Tibial artery (tissue), 4 donors: Measurements from ENCODE around the gene PLAGL1.
A peak's percentile ranks its signal among the peaks of the same experiment; 100 is the strongest.

Source experiments
- DNase-seq, 2 donors: peaks; one replicate each; pipeline ENCODE4 v3.0.0-alpha.2; 2019
- H3K27ac ChIP-seq, 2 donors: fragments of 200-600 bp; sonication (generic) in 1 of 2; 1 replicate in 1 of 2; 2 replicates in 1 of 2; pipeline ENCODE4 v1.5.1; 2018 to 2019; ENCODE audit warnings: mild to moderate bottlenecking in 1 of 2
- H3K27me3 ChIP-seq, 2 donors: fragments of 200-600 bp; sonication (generic) in 1 of 2; one replicate each; pipeline versions ENCODE4 v1.5.1 to v1.6.0; 2016 to 2019
- H3K36me3 ChIP-seq, 3 donors: fragments of 200-600 bp; sonication (generic) in 2 of 3; one replicate each; pipeline ENCODE4 v1.5.1; 2016 to 2019; ENCODE audit warnings: mild to moderate bottlenecking in 2 of 3
- H3K4me1 ChIP-seq, 4 donors: fragments of 200-600 bp; sonication (generic) in 2 of 4; 1 replicate in 3 of 4; 2 replicates in 1 of 4; pipeline ENCODE4 v1.5.1; 2016 to 2019
- H3K4me3 ChIP-seq, 2 donors: fragments of 200-600 bp; sonication (generic) in 1 of 2; 1 replicate in 1 of 2; 2 replicates in 1 of 2; pipeline ENCODE4 v1.5.1; 2018 to 2019; ENCODE audit warnings: mild to moderate bottlenecking in 2 of 2
- H3K9me3 ChIP-seq, 3 donors: fragments of 200-600 bp; sonication (generic) in 1 of 3; one replicate each; pipeline ENCODE4 v1.5.1; 2016 to 2019
- intact Hi-C: fragments of 100-400 bp; cut with DNase I; formaldehyde crosslinking; loops from one replicate; pipeline ENCODE4 v1.15.0; 2023; ENCODE audit warnings: low total_unique reads
- TF ChIP-seq, protein P1 (sequence below), 2 experiments: fragments of 200-600 bp in 1 of 2; fragments of 450-650 bp in 1 of 2; IDR thresholded peaks; one replicate each; pipeline ENCODE4 v1.5.1; 2017 to 2019; ENCODE audit warnings: antibody characterized with exemption in 2 of 2, mild to moderate bottlenecking in 1 of 2, moderate library complexity in 1 of 2

The PLAGL1 gene

GRCh38 chr6:143949962-143950361, 58.1 kb downstream of the PLAGL1 start:
- no peaks in the 10 kb centered on the region for H3K4me1 ChIP-seq
- intact Hi-C loops: loop anchor here (10.0 kb wide), 1 partner anchor 375 kb away; no protein-coding TSS in a partner anchor
- no peak overlapping the region for H3K4me3 ChIP-seq
- no peak overlapping the region for H3K27ac ChIP-seq
- no peaks in the 10 kb centered on the region for H3K9me3 ChIP-seq
- DNase-seq: no peak
- H3K36me3 ChIP-seq: peaks cover 6 to 18% (median 14%) of the 10 kb centered on the region in 3 donors
- no peaks in the 10 kb centered on the region for H3K27me3 ChIP-seq
- TF ChIP-seq, protein P1, sequence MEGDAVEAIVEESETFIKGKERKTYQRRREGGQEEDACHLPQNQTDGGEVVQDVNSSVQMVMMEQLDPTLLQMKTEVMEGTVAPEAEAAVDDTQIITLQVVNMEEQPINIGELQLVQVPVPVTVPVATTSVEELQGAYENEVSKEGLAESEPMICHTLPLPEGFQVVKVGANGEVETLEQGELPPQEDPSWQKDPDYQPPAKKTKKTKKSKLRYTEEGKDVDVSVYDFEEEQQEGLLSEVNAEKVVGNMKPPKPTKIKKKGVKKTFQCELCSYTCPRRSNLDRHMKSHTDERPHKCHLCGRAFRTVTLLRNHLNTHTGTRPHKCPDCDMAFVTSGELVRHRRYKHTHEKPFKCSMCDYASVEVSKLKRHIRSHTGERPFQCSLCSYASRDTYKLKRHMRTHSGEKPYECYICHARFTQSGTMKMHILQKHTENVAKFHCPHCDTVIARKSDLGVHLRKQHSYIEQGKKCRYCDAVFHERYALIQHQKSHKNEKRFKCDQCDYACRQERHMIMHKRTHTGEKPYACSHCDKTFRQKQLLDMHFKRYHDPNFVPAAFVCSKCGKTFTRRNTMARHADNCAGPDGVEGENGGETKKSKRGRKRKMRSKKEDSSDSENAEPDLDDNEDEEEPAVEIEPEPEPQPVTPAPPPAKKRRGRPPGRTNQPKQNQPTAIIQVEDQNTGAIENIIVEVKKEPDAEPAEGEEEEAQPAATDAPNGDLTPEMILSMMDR (IDR thresholded peaks at IDR 0.05): no peak

DNA sequence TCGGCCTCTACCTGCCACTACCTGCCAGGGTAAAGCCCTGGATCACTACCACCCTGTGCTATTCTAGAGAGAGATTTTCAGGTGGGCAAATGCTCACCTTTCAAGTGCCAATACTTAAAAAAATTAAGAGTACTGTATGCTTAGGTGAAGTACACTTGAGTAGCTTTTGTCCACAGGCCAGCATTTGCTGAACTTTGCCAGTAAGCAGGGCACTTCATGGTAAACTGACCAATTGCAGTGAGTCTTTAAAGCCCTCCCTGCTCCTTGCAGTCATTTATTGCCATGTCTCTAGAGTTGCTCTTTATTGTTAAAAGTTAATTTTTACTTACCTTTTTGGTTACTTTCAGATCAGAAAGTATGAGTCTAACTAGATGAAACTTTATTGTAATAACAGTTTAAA, 58.5 kb downstream of the PLAGL1 start:
- no peak for DNase-seq
- intact Hi-C loops: loop anchor here (10.0 kb wide), 1 partner anchor 375 kb away; no protein-coding TSS in a partner anchor
- no peak overlapping the region for H3K4me3 ChIP-seq
- TF ChIP-seq, protein P1 (IDR thresholded peaks at IDR 0.05): no peak
- H3K27me3 ChIP-seq: no peaks in the 10 kb centered on the region
- peaks cover 6 to 18% (median 14%) of the 10 kb centered on the region in 3 donors for H3K36me3 ChIP-seq
- H3K27ac ChIP-seq: no peak overlapping the region
- H3K9me3 ChIP-seq: no peaks in the 10 kb centered on the region
- H3K4me1 ChIP-seq: no peaks in the 10 kb centered on the region

- Histone ChIP-seq H3K27ac (no peak overlapping the region), H3K4me1 (no peaks in the 10 kb centered on the region), H3K27me3 (no peaks in the 10 kb centered on the region), H3K4me3 (no peak overlapping the region), H3K9me3 (no peaks in the 10 kb centered on the region), H3K36me3 (peaks cover 6 to 18% (median 14%) of the 10 kb centered on the region in 3 donors)
- intact Hi-C loops: loop anchor here (10.0 kb wide), 1 partner anchor 373 kb away; no protein-coding TSS in a partner anchor
- DNase-seq: no peak
- TF ChIP-seq, protein P1 (IDR thresholded peaks at IDR 0.05): no peak
Measured at GRCh38 chr6:143948208-143948607, 59.9 kb downstream of the PLAGL1 start.

DNA sequence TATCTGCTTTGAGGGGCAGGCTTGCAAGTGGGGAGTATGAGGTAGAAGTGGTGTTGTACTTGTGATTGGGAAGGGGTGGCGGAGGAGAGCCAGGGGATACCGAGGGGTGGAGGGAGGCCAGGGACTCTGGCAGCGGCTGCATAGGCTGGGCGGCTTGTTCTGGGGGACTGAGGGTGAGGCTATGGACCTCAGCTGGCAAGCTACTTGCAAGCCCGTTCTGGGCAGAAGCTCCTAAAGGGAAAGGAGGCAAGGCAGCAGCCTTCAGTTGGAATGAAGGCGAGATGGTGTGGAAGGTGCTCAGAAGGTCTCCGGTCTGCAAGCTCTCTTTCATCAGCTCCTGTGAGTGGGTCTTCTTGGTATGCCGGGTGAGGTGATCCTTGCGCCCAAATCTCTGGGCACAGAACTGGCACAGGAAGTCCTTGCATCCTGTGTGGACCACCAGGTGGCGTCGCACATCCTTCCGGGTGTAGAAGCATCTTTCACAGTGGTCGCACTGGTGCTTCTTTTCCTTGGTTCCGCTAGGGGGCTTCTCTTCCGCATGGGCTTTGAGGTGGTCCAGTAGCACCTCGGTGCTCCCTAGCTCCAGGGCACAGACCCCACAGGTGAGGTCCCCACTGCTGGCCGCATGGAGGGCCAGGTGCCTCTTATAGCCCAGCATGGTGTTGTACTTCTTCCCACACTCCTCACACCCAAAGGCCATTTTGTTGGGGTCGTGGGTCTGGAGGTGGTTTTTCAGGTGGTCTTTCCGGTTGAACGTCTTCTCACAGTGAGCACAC, 66.0 kb downstream of the PLAGL1 start:
- Histone ChIP-seq H3K9me3 (no peaks in the 10 kb centered on the region), H3K4me1 (no peaks in the 10 kb centered on the region), H3K36me3 (peaks cover 0 to 7% (median under 1%) of the 10 kb centered on the region in 3 donors), H3K4me3 (no peak overlapping the region), H3K27ac (no peak overlapping the region), H3K27me3 (no peaks in the 10 kb centered on the region)
- intact Hi-C loops: loop anchor here (2.0 to 10.0 kb wide), 2 partner anchors 73 to 367 kb away; no protein-coding TSS in a partner anchor
- TF ChIP-seq, protein P1 (IDR thresholded peaks at IDR 0.05): peak; percentile 56 to 57
- DNase-seq: peak; percentile 47 to 72

- Histone ChIP-seq H3K27ac (no peak overlapping the region), H3K9me3 (no peaks in the 10 kb centered on the region), H3K4me1 (no peaks in the 10 kb centered on the region), H3K4me3 (no peak overlapping the region), H3K27me3 (no peaks in the 10 kb centered on the region), H3K36me3 (no peaks in the 10 kb centered on the region)
- intact Hi-C loops: loop anchor here (10.0 kb wide), 1 partner anchor 365 kb away; no protein-coding TSS in a partner anchor
- TF ChIP-seq, protein P1 (IDR thresholded peaks at IDR 0.05): peak; percentile 44 to 56
- no peak for DNase-seq
Measured at GRCh38 chr6:143940011-143940597, 68.0 kb downstream of the PLAGL1 start.
